ENCODE results near the gene NHLRC4.

The NHLRC4 gene

DNA sequence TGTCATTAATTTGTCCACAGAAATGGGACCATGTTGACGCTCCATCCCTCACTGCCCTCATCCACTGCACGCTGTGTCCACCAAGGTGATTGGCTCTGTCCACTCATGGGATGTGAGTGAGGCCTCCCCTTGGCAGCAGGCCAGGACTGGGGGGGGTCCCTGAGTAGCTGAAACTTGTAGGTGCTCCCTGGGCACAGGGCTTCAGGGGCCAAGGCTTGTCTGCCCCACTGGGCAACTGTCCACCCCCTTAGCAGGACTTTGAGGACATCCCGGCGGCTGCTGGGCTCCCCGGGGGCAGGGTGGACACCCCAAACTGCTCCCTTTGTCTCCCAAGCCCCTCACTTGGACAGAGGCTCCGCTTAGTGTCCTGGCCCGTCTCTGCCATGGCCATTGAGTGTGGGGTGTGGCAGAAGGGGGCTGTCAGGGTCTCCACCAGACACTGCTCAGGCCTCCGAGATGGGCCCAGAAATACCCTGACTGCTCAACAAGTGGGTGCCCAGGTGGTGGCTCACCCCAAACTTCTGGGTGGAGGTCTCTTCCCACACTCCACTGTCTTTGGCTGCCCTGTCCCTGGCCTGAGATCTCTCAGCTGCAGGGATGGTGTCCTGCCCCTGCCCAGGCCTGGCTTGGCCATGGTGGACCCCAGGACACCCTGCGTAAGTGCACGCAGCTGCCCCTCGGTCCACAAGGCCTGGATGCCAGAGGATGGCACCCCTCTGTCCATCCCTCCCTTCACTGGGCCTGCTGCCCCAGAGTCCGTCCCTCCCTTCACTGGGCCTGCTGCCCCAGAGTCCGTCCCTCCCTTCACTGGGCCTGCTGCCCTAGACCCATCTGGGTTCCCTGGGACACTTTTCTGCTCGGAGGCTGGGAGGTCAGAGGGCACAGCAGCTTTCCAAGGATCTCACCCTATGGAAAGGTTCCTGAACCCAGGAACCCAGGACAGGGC is 20.1 kb downstream of the NHLRC4 start:
- H3K9me3 ChIP-seq (ENCODE audit: control insufficient read depth, insufficient read depth, low read length): no peaks in the 10 kb centered on the region
- no peak overlapping the region for H3K4me3 ChIP-seq (ENCODE audit: low read depth, low read length)
- peaks cover 21% of the 10 kb centered on the region for H3K27me3 ChIP-seq (ENCODE audit: control insufficient read depth, insufficient read depth, low read length)
- H3K9ac ChIP-seq (ENCODE audit: low read depth, low read length): no peak overlapping the region
- peaks cover 9% of the 10 kb centered on the region for H3K36me3 ChIP-seq (ENCODE audit: control insufficient read depth, insufficient read depth, low read length)
- H3K4me1 ChIP-seq (ENCODE audit: control insufficient read depth, insufficient read depth, low read length): no peaks in the 10 kb centered on the region

- Histone ChIP-seq H3K9me3 (ENCODE audit: control insufficient read depth, insufficient read depth, low read length) (no peaks in the 10 kb centered on the region), H3K36me3 (ENCODE audit: control insufficient read depth, insufficient read depth, low read length) (peaks cover 3% of the 10 kb centered on the region), H3K9ac (ENCODE audit: low read depth, low read length) (peak overlapping the region; percentile 94), H3K4me3 (ENCODE audit: low read depth, low read length) (peak overlapping the region; percentile 97), H3K27me3 (ENCODE audit: control insufficient read depth, insufficient read depth, low read length) (peaks cover 21% of the 10 kb centered on the region), H3K4me1 (ENCODE audit: control insufficient read depth, insufficient read depth, low read length) (no peaks in the 10 kb centered on the region)
These were observed 21.8 kb downstream of the NHLRC4 start for GRCh38 chr16:588639-588888.

DNA sequence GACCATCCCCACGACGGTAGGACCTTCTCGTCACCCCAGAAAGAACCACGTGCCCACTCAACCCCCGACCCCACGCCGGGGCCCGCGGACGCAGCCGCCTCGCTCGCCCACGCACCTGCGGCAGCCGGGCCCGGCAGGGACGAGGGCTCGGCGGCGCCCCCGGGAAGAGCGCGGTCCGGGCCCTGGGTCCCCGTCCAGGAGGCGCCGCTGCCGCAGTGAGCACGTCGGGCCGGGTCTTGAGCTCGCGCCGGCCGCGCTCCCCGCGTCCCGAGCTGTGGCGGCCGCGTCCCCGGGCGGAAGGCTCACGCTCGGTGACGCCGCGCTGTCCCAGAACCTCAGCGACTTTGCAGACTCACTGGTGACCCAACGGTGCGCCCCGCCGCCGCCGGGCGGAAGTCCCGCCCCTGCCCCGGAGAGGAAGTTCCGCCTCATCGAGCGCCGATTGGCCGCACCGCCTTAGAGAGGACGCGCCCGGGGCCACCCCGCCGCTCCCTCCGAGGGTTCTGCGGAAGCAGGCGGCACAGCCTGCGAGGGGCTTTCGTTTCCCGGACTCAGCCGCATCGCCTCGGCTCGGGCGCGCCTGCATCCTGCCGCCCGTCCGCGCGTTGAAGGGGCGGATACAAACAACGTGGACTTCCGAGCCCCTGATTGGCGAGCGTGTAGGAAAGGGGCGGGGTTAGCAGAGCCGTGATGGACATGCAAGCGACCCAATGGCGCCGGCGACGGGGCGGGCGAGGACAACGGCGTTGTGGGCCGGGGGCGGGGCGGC is 22.3 kb downstream of the NHLRC4 start:
- Histone ChIP-seq H3K27me3 (ENCODE audit: control insufficient read depth, insufficient read depth, low read length) (peaks cover 21% of the 10 kb centered on the region), H3K36me3 (ENCODE audit: control insufficient read depth, insufficient read depth, low read length) (peaks cover 3% of the 10 kb centered on the region), H3K4me1 (ENCODE audit: control insufficient read depth, insufficient read depth, low read length) (no peaks in the 10 kb centered on the region), H3K4me3 (ENCODE audit: low read depth, low read length) (peak overlapping the region; percentile 97), H3K9ac (ENCODE audit: low read depth, low read length) (peak overlapping the region; percentile 94), H3K9me3 (ENCODE audit: control insufficient read depth, insufficient read depth, low read length) (no peaks in the 10 kb centered on the region)

DNA sequence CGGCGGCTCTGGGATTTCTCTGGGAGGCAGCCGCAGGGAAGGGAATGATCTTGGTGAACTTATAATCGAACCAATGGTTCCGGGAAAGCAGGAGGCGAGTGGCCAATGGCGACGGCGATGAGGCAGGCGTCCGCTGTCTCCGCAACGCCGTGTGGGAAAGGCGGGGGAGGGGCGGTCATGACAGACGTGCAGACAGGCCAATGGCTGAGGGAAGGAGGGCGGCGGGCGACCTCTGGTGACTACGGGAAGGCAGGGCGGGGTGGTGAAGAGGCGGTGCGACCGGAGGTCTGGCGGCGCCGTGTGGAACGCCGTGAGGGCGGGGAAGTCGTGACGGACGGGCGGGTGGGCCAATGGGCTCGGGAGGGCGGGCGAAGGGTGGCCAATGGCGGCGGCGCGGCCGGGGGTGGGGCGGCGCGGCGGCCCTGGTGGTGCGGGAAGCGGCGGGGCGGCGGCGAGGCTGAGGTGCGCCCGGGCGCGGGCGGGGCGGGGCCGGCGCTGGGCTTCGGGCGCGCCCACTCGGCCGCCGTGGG is 22.9 kb downstream of the NHLRC4 start, which contains the start of gene RAB40C:
RAB40C (plus strand) TSS at position 409 of the 530 bp plus-strand sequence. CDS start 226 bp downstream, outside the sequence.
- Histone ChIP-seq H3K9me3 (ENCODE audit: control insufficient read depth, insufficient read depth, low read length) (no peaks in the 10 kb centered on the region), H3K4me1 (ENCODE audit: control insufficient read depth, insufficient read depth, low read length) (no peaks in the 10 kb centered on the region), H3K4me3 (ENCODE audit: low read depth, low read length) (peak within 1 kb of the TSS; percentile 97), H3K9ac (ENCODE audit: low read depth, low read length) (peak within 1 kb of the TSS; percentile 94), H3K27me3 (ENCODE audit: control insufficient read depth, insufficient read depth, low read length) (peaks cover 21% of the 10 kb centered on the region), H3K36me3 (ENCODE audit: control insufficient read depth, insufficient read depth, low read length) (peaks cover 3% of the 10 kb centered on the region)

GRCh38 chr16:590188-590814 is 23.5 kb downstream of the NHLRC4 start:
- Histone ChIP-seq H3K36me3 (ENCODE audit: control insufficient read depth, insufficient read depth, low read length) (peaks cover 3% of the 10 kb centered on the region), H3K9me3 (ENCODE audit: control insufficient read depth, insufficient read depth, low read length) (no peaks in the 10 kb centered on the region), H3K4me3 (ENCODE audit: low read depth, low read length) (peak overlapping the region; percentile 75), H3K27me3 (ENCODE audit: control insufficient read depth, insufficient read depth, low read length) (peaks cover 21% of the 10 kb centered on the region), H3K9ac (ENCODE audit: low read depth, low read length) (peak overlapping the region; percentile 79), H3K4me1 (ENCODE audit: control insufficient read depth, insufficient read depth, low read length) (no peaks in the 10 kb centered on the region)

DNA sequence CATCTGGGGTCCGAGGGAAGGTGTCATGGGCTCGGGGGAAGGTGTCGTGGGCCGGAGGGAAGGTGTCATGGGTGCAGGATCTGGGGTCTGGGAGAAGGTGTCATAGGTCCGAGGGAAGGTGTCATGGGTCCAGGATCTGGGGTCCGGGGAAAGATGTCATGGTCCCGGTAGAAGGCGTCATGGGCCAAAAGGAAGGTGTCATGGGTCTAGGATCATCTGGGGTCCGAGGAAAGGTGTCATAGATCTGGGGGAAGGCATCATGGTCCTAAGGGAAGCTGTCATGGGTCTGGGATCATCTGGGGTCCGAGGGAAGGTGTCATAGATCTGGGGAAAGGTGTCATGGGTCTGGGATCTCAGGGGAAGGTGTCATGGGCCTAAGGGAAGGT is 24.0 kb downstream of the NHLRC4 start:
- peaks cover 3% of the 10 kb centered on the region for H3K36me3 ChIP-seq (ENCODE audit: control insufficient read depth, insufficient read depth, low read length)
- peaks cover 18% of the 10 kb centered on the region for H3K27me3 ChIP-seq (ENCODE audit: control insufficient read depth, insufficient read depth, low read length)
- no peaks in the 10 kb centered on the region for H3K9me3 ChIP-seq (ENCODE audit: control insufficient read depth, insufficient read depth, low read length)
- no peaks in the 10 kb centered on the region for H3K4me1 ChIP-seq (ENCODE audit: control insufficient read depth, insufficient read depth, low read length)
- H3K4me3 ChIP-seq (ENCODE audit: low read depth, low read length): peak overlapping the region; percentile 75
- peak overlapping the region; percentile 79 for H3K9ac ChIP-seq (ENCODE audit: low read depth, low read length)

- peaks cover 3% of the 10 kb centered on the region for H3K36me3 ChIP-seq (ENCODE audit: control insufficient read depth, insufficient read depth, low read length)
- H3K27me3 ChIP-seq (ENCODE audit: control insufficient read depth, insufficient read depth, low read length): peaks cover 14% of the 10 kb centered on the region
- no peaks in the 10 kb centered on the region for H3K9me3 ChIP-seq (ENCODE audit: control insufficient read depth, insufficient read depth, low read length)
- no peaks in the 10 kb centered on the region for H3K4me1 ChIP-seq (ENCODE audit: control insufficient read depth, insufficient read depth, low read length)
- no peak overlapping the region for H3K9ac ChIP-seq (ENCODE audit: low read depth, low read length)
- peak overlapping the region; percentile 75 for H3K4me3 ChIP-seq (ENCODE audit: low read depth, low read length)
These were observed 24.4 kb downstream of the NHLRC4 start for GRCh38 chr16:591231-591630.

DNA sequence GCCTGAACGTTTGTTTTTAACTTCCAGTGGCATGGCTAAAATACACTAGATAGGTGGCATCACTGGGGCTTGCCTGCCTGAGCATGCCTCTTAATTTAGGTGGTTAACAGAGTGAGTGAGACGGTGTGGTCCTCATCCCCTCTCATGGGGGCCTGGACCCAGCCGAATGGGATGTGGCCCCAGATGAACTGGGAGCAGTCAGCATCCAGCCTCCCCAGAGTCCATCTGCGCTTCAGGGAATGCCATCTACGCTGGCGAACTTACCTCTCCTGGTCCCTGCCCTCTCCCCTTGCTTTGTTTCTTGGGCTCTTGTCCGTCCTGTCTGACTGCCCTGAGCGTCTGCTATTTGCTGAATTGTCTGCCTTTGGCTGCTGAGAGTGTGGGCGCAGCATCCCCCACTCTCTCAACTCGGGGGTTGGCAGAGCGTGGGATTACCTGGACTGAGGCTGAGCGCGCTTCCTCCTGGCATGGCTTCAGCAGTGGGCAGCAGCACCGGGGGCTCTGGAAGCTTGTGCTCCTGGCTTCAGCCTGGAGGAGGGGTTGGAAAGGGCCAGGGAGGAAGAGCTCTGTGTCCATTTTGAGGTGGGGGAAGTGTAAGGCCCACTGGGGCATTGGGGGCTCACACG is 25.2 kb downstream of the NHLRC4 start:
- no peak overlapping the region for H3K4me3 ChIP-seq (ENCODE audit: low read depth, low read length)
- peaks cover 6% of the 10 kb centered on the region for H3K27me3 ChIP-seq (ENCODE audit: control insufficient read depth, insufficient read depth, low read length)
- no peak overlapping the region for H3K9ac ChIP-seq (ENCODE audit: low read depth, low read length)

DNA sequence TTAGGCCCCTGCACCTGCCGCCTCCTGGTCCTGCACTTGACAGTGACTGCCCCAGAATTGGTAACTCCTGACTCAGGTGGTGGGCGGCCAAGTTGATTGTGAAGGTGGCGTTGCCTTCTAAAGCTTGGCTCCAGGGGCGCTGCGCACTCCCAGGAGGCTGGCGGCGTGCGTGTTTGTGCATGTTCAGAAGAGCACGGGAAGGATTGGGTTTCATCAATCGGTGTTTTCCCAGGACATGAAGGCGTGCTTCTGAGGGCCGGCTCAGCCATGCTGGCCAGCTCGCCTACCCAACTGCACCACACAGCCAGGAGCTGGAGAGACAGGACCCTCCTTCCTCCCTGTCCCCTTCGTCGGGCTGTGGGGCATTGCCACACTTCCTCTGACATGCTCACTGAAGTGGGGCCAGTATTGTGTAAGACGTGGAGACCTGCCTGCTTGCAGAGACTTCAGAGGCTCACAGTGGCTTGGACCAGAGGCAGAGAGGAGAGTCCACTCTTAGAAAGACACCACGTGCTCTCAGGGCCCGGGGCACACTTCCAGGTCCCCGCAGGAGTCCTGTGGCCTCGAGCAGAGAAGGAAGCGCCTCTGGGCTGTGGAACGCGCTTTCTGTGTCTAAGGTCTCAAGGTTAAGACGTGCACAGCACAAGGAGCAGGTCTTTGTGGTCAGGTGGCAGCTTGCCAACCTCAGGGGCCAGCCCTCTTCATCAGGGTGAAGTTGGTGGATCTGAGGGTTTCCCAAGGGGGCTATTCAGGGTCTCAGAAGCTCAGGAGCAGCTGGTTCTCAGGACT is 25.9 kb downstream of the NHLRC4 start:
- H3K4me3 ChIP-seq (ENCODE audit: low read depth, low read length): no peak overlapping the region
- no peaks in the 10 kb centered on the region for H3K9me3 ChIP-seq (ENCODE audit: control insufficient read depth, insufficient read depth, low read length)
- peaks cover 3% of the 10 kb centered on the region for H3K36me3 ChIP-seq (ENCODE audit: control insufficient read depth, insufficient read depth, low read length)
- peaks cover 6% of the 10 kb centered on the region for H3K27me3 ChIP-seq (ENCODE audit: control insufficient read depth, insufficient read depth, low read length)
- H3K4me1 ChIP-seq (ENCODE audit: control insufficient read depth, insufficient read depth, low read length): no peaks in the 10 kb centered on the region
- H3K9ac ChIP-seq (ENCODE audit: low read depth, low read length): no peak overlapping the region

More for the DNA sequence above, 25.2 kb downstream of the NHLRC4 start:
- Histone ChIP-seq H3K36me3 (ENCODE audit: control insufficient read depth, insufficient read depth, low read length) (peaks cover 3% of the 10 kb centered on the region), H3K4me1 (ENCODE audit: control insufficient read depth, insufficient read depth, low read length) (no peaks in the 10 kb centered on the region), H3K9me3 (ENCODE audit: control insufficient read depth, insufficient read depth, low read length) (no peaks in the 10 kb centered on the region)

GRCh38 chr16:593406-593805 is 26.6 kb downstream of the NHLRC4 start:
- H3K4me1 ChIP-seq (ENCODE audit: control insufficient read depth, insufficient read depth, low read length): no peaks in the 10 kb centered on the region
- H3K4me3 ChIP-seq (ENCODE audit: low read depth, low read length): no peak overlapping the region
- H3K9me3 ChIP-seq (ENCODE audit: control insufficient read depth, insufficient read depth, low read length): no peaks in the 10 kb centered on the region
- H3K36me3 ChIP-seq (ENCODE audit: control insufficient read depth, insufficient read depth, low read length): peaks cover 3% of the 10 kb centered on the region
- peaks cover 6% of the 10 kb centered on the region for H3K27me3 ChIP-seq (ENCODE audit: control insufficient read depth, insufficient read depth, low read length)
- no peak overlapping the region for H3K9ac ChIP-seq (ENCODE audit: low read depth, low read length)
